ENCODE data around the gene GH1.

GRCh38 chr17:63934183-63935112, 15.8 kb upstream of the GH1 start:
- no peak for TF ChIP-seq POLR2A (IDR thresholded peaks at IDR 0.05; ENCODE audit: low read depth, low read length)
- TF ChIP-seq TAF1 (IDR thresholded peaks at IDR 0.05; ENCODE audit: borderline replicate concordance, low read depth, low read length), result no peak
